ENCODE data around the gene SEMA4G.
"Not testable (repeated sequence)": the region's sequence is repeated elsewhere in the genome, so short reads cannot be mapped to it uniquely, and the experiment has no call there.

The SEMA4G gene

GRCh38 chr10:100970914-100971811 lies 1.9 kb downstream of the SEMA4G start:
- no peak for DNase-seq

GRCh38 chr10:100972115-100972903 lies 3.0 kb downstream of the SEMA4G start:
- DNase-seq, result no peak

GRCh38 chr10:100972904-100973535 lies 3.7 kb downstream of the SEMA4G start:
- DNase-seq, result no peak

- not testable (repeated sequence) for DNase-seq
Observed at GRCh38 chr10:100975397-100975796, 6.1 kb downstream of the SEMA4G start.

- DNase-seq, result no peak
Observed at GRCh38 chr10:100976906-100977305, 7.6 kb downstream of the SEMA4G start.

- no peak for DNase-seq
Observed at GRCh38 chr10:100977436-100977835, 8.1 kb downstream of the SEMA4G start.

GRCh38 chr10:100978121-100978900 lies 9.0 kb downstream of the SEMA4G start:
- no peak for DNase-seq

- no peak for DNase-seq
Observed at GRCh38 chr10:100978901-100979195, 9.5 kb downstream of the SEMA4G start.

GRCh38 chr10:100979791-100980272 lies 10.5 kb downstream of the SEMA4G start:
- no peak for DNase-seq

- no peak for DNase-seq
Observed at GRCh38 chr10:100980311-100980710, 11.0 kb downstream of the SEMA4G start.

GRCh38 chr10:100980711-100981110 lies 11.4 kb downstream of the SEMA4G start:
- no peak for DNase-seq

- DNase-seq, result no peak
Observed at GRCh38 chr10:100981178-100981772, 12.0 kb downstream of the SEMA4G start.

- no peak for DNase-seq
Observed at GRCh38 chr10:100982916-100983830, 13.9 kb downstream of the SEMA4G start.

- DNase-seq, result no peak
Observed at GRCh38 chr10:100983868-100984671, 14.8 kb downstream of the SEMA4G start.

GRCh38 chr10:100984672-100985177 lies 15.4 kb downstream of the SEMA4G start:
- no peak for DNase-seq

- no peak for DNase-seq
Observed at GRCh38 chr10:100985336-100985735, 16.0 kb downstream of the SEMA4G start.

GRCh38 chr10:100986623-100986951 lies 17.3 kb downstream of the SEMA4G start:
- DNase-seq, result no peak

- peak; percentile 92 for DNase-seq
Observed at GRCh38 chr10:100986952-100987684, 17.8 kb downstream of the SEMA4G start, which contains the start of the genes MRPL43 and TWNK. Gene MRPL43 (minus strand): TSS chr10:100987497. CDS start chr10:100987443, 54 bp downstream. Gene TWNK (plus strand): TSS chr10:100987543. CDS start chr10:100988211, 668 bp downstream.

- no peak for DNase-seq
Observed at GRCh38 chr10:100987685-100988049, 18.4 kb downstream of the SEMA4G start.
